Kidney tubule cell (primary cell): ENCODE data around the gene TMC1.

Source experiments
- DNase-seq: peaks from one replicate; pipeline ENCODE4 v3.0.0-alpha.2; 2018; ENCODE audit warnings: low spot score

Gene TMC1

GRCh38 chr9:72872718-72873117, 351.3 kb downstream of the TMC1 start:
- DNase-seq: no peak

GRCh38 chr9:72873456-72873855, 352.0 kb downstream of the TMC1 start:
- DNase-seq: no peak

- DNase-seq: no peak
Measured at GRCh38 chr9:72874344-72874743, 352.9 kb downstream of the TMC1 start.

- DNase-seq: no peak
Measured at GRCh38 chr9:72875221-72875620, 353.8 kb downstream of the TMC1 start.

- no peak for DNase-seq
Measured at GRCh38 chr9:72880821-72881220, 359.4 kb downstream of the TMC1 start.

GRCh38 chr9:72882117-72882775, 360.8 kb downstream of the TMC1 start:
- no peak for DNase-seq

- DNase-seq: no peak
Measured at GRCh38 chr9:72883875-72884274, 362.5 kb downstream of the TMC1 start.

GRCh38 chr9:72884508-72884907, 363.1 kb downstream of the TMC1 start:
- no peak for DNase-seq
